ENCODE data around the gene BIN1.

- no peak for TF ChIP-seq CTCF (IDR thresholded peaks at IDR 0.05)
- TF ChIP-seq POLR2AphosphoS5 (IDR thresholded peaks at IDR 0.05), result no peak
Observed at GRCh38 chr2:127101756-127102477, 5.0 kb downstream of the BIN1 start.

Measured in transverse colon (tissue), 4 donors.